AG20443 (cell line): ENCODE measurements around the gene NLGN2.

Source experiments
- DNase-seq: peaks from one replicate; pipeline ENCODE4 v3.0.0; 2012; ENCODE audit warnings: low spot score, mixed read lengths

Gene NLGN2

DNA sequence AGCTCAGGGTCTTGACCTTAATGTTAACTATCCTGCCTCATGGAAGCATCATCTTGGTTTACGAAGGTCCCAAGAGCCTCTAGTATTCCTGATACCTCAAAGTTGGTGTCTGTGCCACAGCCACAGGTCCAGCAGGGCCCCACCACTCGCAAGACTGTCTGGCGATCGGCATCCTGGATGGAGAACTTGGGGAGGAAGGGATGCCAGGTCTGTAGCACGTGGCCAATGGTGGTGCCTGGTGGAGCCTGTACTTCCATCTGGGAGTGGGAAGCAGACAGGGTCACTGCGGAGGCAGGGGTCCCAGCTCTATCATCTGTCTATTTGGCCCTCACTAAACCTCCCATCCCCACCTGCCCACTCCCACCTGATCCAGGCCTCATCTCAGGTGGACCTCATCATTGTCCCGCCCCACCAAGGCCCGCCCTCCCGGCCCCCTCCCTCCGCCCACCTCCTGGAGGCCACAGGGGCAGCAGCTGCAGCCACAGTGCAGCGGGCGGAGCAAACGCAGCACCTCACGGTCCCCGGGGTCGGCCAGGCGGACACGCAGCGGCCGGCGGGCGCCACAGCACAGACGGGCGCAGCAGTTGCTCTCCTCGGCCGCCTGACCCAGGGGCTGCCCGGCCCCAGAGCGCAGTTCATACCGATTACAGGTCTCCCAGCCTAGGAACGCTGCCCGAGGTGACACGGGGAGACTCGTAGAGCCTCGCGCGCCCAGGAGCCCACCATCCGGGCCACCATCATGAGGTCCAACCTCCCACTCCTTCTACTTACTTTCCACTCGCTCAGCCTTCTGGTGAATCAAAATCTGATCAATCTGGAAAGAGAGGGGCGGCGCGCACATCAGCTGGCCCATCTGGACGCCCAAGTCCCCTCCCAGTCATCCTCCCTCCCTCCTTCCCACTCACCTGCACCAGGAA is 14.7 kb upstream of the NLGN2 start:
- DNase-seq = no peak

DNA sequence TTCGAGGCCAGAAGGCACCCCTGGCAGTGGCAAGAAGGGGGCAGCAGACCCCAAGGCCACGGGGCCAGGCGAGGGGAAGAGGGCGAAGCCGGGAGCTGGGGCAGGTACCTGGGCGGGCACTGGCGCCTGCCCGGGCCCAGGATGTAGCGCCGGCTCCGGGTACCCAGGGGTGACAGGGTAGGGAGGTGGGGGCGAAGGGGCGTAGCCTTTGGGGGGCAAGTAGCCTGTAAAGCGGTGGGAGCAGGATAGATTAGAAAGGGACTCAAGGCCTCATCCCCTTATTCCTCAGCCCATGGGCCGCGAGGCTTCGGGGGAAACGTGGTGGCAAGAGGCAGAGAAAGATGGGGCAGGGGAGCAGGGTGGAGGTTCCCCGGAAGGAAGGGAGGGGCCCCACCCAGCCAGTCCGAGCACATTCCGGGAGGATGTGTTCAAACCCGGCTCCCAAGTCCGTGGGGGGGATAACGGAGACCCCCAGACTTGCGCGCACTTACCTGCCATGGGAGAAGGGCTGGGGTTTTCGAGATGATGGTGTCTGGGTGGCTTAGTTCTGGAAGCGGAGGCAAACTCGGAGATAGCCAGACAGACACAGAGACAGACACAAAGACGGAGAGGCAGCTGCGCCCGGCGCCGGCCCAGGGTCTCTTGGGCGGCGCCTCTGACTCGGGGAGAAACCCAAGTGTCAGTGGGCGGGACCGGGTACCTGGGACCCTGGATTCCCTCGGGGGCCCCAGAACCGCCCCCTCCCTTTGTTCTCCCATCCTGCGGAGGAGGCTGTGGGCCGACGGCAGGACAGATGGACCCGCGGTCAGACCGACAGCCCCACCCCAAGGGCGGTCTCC is 13.8 kb upstream of the NLGN2 start:
- DNase-seq = peak; percentile 47

DNA sequence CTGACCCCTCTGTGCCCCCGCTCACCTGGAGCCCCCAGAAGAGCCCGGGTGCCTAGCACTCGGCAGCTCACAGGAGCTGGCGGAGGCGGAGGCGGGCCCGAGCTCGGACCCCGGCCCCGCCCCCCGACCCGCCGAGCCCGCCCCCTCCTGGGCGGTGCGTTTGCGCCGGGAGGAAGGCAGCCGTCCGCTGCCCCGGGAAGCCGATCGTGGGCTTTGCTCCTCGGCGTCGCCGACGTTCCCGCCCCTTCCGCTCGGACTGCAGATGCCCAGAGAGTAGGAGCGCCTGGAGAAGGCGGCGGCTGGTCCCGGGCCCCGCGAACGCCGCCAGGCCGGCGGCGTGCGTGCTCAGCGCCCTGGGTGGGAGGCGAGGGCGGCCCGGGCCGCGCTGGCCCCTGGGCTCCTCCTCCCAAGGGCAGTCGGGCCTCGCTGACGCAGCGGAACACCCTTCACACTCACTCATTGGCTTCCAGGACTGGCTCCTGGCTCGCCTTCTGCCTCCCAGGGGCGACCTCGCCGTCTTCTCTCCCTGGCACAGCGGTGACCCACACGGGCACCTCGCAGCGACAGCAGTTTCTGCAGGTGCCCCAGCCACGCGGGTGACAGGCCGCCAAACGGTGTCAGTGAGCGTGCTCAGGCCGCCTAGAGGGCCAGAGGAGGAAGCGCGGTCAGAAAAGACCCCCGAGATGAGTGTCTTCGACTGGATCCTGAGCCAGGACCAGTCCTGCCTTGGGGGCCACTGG is 13.0 kb upstream of the NLGN2 start, which contains the start of gene PLSCR3:
PLSCR3 (minus strand) TSS at position 74 of the 740 bp plus-strand sequence. CDS start 415 bp downstream, outside the sequence.
- DNase-seq = peak; percentile 96

DNA sequence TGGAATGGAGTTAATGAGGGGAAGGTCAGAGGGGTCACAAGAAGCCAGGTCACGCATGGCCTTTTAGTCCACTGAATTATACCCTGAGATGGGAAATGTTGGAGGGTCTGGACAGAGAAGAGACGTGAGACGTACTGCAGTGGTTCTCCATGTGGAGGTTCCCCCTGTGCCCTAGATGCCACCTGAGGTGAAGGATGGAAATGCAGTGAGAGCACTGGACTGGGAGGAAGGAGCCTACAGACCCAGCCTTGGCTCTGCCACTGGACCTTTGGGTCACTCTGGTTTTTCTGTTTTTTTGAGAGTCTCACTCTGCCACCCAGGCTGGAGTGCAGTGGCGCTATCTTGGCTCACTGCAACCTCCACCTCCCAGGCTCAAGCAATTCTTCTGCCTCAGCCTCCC is 11.5 kb upstream of the NLGN2 start:
- DNase-seq = no peak

DNA sequence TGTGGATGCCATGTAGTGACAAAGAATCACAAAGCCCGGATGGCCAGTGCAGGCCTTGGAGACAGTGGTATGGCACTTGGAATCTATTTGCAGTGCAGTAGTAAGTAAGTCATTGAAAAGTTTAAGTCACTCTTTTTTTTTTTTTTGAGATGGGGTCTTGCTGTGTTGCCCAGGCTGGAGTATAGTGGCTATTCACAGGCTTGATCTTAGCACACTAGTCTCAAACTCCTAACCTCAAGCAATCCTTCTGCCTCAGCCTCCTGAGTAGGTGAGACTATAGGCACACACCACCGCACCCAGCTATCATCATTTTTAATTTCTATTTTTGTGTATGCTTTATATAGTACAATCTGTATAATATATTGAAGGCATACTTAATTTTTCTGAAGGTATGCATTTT is 9.0 kb upstream of the NLGN2 start:
- no peak for DNase-seq

DNA sequence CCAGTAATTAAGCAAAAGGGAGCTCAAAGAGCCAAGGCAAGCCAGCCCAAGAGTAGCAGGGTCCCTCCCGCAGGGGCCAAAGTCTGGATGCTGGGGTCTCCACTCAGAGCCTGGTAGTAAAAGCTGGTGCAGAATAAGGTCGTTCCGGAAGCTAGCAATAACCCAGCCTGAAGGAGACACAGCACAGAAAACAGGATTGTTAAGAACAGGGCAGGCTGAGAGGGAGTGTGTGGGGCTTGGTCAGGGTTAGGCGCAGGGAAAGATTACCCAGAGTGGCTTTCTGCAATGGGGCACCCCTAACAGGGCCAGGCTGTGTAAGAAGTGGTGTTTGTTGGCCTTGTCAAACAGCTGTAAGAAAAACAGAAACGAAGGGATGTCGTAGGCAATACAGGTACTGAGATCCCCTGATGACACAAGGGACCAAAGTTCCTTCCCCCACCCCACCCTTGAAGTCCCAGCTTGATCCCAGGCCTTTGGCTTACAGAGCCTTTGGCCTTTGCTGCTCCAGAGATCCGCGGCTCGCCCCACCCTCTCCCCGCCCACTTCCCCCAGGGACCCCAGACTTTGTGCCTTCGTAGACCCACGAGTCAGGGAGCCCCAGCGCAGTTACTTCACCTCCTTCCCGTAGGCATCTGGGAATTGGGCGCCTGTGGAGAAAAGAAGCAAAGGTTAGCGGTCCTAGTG is 4.5 kb upstream of the NLGN2 start:
- peak; percentile 36 for DNase-seq

DNA sequence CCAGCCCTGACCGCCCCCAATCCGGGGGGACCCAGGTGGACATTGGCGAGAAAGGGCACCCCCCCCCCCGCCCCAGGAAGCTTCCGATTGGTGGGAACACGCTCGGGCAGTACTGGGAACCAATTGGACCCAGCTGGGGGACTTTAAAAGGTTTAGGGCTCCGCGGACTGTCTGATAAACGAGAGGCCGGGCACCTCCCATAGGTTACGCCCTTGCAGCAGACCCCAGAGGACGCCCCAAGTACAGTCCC is 4.0 kb upstream of the NLGN2 start:
- DNase-seq = peak; percentile 78

DNA sequence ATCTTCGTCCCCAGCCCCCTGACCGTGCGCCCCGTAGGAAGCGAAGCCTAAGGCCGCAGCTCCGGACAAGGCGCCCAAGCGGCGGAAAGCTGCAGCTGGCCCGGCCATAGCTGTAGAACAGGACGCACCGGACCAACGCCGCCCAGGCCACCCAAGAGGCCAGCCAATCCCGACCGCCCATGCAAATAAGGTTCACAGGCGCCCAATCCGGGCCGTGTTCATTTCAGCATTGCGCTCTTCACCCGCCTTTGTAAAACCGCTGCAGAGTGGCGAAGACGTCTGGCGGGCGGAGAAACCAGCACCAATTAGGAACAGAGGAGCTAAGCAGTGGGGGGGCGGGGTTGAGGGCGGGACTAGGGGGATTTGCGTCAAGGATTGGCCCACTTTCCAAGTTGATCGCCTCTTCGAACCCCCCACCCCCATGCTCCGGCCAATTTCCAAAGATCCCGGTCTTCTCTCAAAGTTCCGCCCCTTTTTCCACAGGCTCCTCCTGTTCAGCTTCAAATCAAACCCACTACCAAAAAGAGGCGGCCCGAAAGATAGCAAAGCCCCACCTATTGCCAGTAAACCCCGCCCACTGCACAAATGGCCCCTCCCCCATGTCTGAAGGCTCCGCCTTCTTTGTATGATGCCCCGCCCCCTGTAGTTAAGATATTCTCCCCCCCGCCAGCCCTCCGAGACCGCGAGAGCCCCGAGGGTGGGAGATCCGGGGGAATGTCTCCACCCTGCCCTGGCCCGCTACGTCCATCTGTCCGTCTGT is 3.5 kb upstream of the NLGN2 start, which contains the start of gene TMEM256:
TMEM256 (minus strand) TSS at position 121 of the 760 bp plus-strand sequence; CDS start at position 108, 13 bp downstream.
- DNase-seq = peak; percentile 95

DNA sequence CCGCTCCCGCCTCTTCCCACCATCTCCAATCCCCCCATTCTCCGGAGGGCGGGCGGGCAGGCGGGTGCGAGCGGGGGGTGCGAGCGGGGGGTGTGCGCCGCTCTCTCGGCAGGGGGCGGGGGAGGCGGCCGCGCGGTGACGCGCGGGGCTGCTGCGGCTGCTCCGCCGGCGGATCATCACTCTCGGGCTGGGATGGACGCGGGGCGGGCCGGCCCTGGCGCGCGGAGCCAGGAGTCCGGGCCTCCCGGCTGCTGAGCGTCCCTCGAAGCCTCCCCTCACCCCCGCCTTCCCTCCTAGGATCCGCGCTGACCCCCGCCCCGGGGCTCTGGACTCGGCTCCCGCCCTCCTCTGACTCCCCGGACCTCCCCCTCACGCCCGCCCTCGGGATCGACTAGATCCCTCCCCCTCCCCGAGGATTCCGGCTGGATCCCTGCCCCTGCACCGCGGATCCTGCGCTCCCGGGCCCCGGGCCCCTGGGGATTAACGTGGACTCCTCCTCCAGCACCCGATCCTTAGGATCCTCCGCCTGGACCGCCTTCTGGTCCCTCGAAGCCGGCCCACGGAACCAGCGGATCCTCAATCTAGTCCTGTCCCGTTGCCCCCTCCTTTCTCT is 2.8 kb upstream of the NLGN2 start:
- peak; percentile 89 for DNase-seq

DNA sequence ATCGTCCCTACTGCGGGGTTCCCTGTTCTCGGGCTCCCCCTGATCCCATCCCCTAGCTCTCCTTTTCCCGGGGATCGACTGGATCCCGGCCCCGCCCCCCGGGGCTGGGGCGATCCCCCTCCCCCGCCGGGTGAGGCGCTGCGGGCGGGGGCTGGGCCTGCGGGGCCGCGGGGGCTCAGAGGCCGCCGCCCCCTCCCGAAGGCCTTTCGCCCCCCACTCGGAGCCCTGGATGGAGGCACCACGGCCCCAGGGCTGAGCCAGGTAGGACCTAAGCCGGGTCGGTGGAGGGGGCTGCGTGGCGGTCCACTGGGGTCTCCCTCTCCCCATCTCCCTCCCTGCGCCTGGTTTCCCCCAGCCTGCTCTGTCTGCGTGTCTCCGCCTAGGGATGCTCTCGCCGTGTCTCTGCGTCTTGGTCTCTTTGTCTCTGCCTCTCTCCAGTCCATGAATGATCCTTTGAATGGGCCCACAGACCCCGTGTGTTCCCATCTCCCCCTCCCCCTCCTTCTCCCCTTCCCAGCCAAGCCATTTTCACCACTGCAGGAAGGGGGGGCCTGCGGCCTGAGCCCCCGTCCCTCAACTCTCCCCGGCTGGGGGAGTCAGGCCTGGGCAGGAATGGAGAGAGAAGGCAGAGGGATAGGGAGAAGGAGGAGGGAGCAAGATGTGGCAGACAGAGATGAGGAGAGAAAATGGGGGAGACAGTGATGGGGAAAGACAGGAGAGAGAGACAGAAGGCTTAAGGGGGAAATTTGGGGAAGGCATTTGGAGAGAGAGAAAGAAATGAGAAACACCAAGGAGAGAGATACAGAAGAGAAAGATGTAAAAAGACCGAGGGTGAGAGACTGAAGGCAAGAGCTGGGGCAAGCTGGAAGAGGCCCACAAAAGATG is 2.1 kb upstream of the NLGN2 start:
- DNase-seq = peak; percentile 47

DNA sequence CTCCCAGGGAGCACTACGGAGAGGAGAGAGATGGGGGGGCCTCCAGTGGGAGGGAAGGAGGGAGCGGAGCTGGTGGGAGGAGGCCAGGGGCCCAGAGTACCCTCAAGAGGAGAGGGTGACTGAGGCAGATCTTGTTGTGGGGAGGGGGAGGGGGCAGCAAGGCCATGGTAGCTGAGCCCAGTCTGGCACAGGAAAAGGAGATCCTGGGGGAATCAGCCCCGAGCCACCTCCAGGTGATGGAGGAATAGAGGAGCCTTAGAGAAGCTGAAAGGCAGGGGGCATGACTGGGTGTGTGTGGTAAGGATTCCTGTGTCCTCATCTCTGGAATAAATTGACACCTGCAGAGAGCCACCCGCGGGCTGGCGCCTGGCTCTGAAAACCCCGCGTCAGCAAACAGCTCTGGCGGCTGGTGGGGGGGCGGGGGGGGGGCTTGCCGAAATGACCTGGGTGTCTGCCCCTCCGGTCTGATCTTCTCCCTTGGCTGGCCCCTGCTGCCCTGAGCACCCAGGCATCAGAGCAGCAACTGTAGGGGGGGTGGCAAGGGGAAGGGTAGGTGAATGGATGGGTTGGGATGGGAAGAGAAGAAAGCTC is 1.3 kb upstream of the NLGN2 start:
- no peak for DNase-seq

DNA sequence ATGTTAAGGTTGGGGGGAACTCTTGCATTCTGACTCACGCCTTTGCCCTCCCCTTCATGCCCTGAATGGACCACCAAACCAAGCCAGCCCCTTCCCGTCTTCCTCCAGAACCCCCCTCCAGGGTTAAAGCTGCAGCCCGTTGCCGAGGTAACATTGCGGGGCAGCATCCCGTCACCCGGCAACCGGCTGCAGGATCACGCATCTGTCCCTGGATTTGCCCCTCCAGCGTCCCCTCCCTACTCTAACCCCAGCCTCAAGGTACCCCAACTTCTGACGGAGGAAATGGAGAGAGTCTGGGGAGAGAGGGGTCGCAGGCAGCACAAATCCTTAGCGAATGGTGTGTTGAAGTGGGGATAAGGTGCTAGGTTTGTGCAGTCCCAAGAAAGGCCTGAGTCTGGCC is 563 bp upstream of the NLGN2 start:
- DNase-seq = no peak

DNA sequence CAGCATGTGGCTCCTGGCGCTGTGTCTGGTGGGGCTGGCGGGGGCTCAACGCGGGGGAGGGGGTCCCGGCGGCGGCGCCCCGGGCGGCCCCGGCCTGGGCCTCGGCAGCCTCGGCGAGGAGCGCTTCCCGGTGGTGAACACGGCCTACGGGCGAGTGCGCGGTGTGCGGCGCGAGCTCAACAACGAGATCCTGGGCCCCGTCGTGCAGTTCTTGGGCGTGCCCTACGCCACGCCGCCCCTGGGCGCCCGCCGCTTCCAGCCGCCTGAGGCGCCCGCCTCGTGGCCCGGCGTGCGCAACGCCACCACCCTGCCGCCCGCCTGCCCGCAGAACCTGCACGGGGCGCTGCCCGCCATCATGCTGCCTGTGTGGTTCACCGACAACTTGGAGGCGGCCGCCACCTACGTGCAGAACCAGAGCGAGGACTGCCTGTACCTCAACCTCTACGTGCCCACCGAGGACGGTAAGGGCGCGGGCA is 645 bp downstream of the NLGN2 start:
- DNase-seq = no peak

DNA sequence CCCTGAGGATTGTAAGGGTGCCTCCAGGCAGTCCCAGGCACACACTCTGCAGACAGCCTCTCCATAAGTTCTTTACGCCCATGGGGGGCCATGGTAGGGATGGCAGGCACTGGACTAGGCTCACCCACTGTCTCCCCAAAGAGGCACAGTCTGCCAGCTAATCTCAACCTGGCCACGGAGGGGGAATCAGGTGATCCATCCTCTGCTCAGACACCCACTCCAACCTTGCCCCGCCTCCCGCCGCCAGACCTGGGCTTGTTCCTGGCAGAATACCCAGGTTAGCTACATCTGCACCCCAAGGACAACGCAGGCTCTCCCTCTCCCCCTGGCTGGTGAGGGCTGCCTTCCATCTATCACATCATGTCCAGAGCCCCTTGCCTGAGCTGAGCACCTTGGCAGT is 1.2 kb downstream of the NLGN2 start:
- no peak for DNase-seq

DNA sequence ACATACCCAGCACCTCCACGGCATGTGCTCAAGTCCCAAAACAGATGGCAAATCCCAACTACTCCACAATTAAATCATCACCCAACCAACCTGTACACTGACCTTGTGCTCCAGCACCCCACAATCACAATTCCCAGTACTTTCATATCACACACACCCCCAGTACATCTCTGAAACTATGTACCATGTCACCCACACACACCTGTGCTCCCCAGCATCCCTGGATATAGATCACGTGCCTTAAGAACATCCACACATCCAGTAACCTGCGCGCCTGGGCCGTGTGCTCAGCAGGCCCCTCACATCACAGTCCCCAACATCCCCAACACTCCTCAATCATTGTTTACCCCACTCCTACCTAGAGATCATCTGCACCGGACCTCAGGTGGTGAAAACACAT is 2.1 kb downstream of the NLGN2 start:
- no peak for DNase-seq

DNA sequence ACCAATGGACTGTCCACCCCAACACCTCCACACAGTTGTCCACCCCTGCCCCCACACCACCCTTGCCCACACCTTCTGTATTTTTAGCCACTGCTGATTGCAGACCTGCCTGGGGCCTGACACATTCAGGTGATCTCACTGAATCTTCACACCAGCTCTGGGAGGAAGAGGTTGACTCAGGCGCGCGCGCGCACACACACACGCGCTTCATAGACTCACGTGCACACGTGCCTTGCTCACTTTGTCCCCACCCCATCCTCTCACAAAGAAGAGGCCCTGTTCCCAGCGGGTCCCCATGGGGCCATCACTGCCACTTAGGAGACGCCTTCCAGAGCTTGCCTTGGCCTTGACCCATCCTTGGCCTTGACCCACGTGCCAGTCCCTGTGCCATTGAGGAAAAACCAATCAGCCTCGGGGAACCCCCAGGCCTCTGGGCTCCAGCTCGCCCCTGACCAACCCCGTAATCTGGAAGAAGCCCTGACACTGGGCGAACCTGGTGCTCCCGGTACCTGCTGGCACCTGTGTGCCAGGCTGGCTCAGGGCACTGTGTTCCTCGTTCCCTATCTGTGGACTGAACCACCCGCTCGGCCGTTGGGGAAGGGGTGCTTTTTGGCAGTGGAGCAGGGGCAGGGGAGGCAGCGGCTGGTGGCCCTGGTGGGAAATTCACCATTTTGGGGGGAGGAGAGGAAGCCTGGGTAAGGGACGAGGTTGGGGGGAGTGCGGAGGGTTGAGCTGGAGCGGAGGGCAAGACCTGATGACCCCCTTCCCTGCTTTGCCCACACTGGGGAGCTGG is 3.2 kb downstream of the NLGN2 start:
- no peak for DNase-seq

DNA sequence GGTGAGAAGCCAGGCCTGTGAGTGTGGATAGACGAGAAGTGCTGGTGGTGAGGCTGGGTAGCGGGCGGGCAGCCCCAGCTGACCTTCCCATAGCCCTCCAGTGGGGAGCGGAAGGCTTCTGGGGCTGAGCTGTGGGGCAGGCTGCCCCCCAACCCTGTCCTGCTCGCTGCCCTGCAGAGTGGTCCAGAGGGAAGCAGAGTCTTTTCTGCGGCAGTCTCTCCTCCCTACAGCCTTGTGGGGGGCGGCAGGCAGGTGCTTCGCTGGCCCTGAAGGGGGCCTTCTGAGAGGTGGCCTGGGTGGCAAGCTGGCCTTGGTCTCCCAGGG is 3.7 kb downstream of the NLGN2 start:
- no peak for DNase-seq

DNA sequence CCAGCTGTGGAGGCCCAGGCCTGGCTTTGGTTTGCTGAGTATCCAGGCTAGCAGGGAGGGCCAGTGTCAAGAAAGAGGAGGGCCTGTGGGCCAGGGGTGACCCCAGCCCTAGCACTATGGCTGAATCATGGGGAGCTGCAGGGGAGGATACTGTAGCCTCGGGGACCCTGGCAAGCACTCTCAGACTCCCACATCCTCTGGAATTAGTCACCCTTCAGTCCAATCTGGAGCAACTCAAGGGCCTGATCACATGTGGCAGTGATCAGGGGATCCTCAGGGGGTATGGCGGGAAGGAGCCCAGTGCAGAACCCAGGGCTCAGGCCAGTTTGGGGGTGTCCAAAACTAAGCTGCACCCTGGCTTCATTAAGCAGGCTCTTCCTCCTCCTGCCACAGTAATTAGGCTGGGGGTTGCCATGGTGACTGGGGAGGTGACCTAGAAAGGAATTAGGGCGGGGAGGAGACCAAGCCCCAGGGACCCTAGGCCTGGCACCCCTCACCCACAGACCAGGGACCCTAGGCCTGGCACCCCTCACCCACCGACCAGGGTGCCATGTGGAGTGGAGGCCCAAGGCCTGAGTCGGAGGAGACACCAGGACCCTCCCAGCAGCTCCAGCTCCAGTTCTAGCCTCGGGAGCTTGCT is 5.8 kb downstream of the NLGN2 start:
- peak; percentile 67 for DNase-seq
